Adrenal gland (tissue), 5 donors: Measurements from ENCODE around the gene CTXND2.

ENCODE experiments used
- CTCF ChIP-seq, 6 experiments: fragments of 450-650 bp in 4 of 6; fragments of 200-600 bp in 2 of 6; sonication (generic) in 1 of 6; IDR thresholded peaks; 1 replicate in 5 of 6; 2 replicates in 1 of 6; pipeline versions ENCODE4 v1.5.1 to v1.8.0; 2016 to 2021; ENCODE audit warnings: antibody characterized with exemption in 6 of 6, mild to moderate bottlenecking in 2 of 6, moderate library complexity in 1 of 6
- POLR2A ChIP-seq, 2 donors: fragments of 450-650 bp; IDR thresholded peaks; one replicate each; pipeline ENCODE4 v1.6.1; 2017; ENCODE audit warnings: antibody characterized with exemption in 2 of 2, mild to moderate bottlenecking in 2 of 2, moderate library complexity in 1 of 2
- donor health status: DM: no; HTN: no; CAD: no.

GRCh38 chr1:150960646-150961045, 73.7 kb downstream of the CTXND2 start:
- no peak for TF ChIP-seq CTCF (IDR thresholded peaks at IDR 0.05)
- no peak for TF ChIP-seq POLR2A (IDR thresholded peaks at IDR 0.05)
